GM12878 (cell line): ENCODE data around the gene IPPK. TPM values are rescaled to one million over a fixed set of nuclear protein-coding genes. Genes with fewer than 3 reads are reported as not detected.

Experiments
- ATAC-seq: fragments of 200-7000 bp; cut with Tn5 transposase; 3 replicates; pipeline ENCODE4 v1.9.1; 2020; ENCODE audit warnings: mild to moderate bottlenecking, moderate library complexity
- BruUV-seq: library from RNA; stranded (reverse); fragments of 400-500 nt; replicated peaks from 2 replicates; lab custom pipeline; 2021; lab: Mats Ljungman, UMichigan
- CTCF ChIA-PET: fragments of 300-600 bp; sonication (Branson Sonifier 250); formaldehyde crosslinking; extraction: SDS; loops from one replicate; lab custom pipeline; 2021; ENCODE audit warnings: inconsistent platforms; lab: Yijun Ruan, JAX
- POLR2A ChIA-PET: fragments of 350-600 bp; formaldehyde crosslinking; extraction: SDS; loops from one replicate; lab custom pipeline; 2021; ENCODE audit warnings: inconsistent platforms; lab: Charles Lee
- RAD21 ChIA-PET: fragments of 300-600 bp; sonication (Branson Sonifier 250); formaldehyde crosslinking; loops from one replicate; lab custom pipeline; 2023; ENCODE audit warnings: antibody characterized with exemption; ENCODE audit not compliant: unreplicated experiment; lab: Charles Lee
- SMC1A ChIA-PET: fragments of 300-600 bp; sonication (Branson Sonifier 250); formaldehyde crosslinking; loops from one replicate; lab custom pipeline; 2023; ENCODE audit not compliant: unreplicated experiment, uncharacterized antibody; lab: Charles Lee
- DNase-seq: peaks from one replicate; pipeline ENCODE4 v3.0.0-alpha.2; 2011; ENCODE audit warnings: low read depth, low spot score
- FAIRE-seq: peaks from 3 replicates; lab custom pipeline; 2011; peaks lifted over from hg19 to GRCh38; lab: Jason Lieb, UNC
- H2AFZ ChIP-seq: 2 replicates; pipeline ENCODE4 v1.6.0; 2011; ENCODE audit warnings: low read depth, low read length, control low read depth; ENCODE audit not compliant: control insufficient read depth
- H3K27ac ChIP-seq: 2 replicates; pipeline ENCODE4 v1.5.1; 2011; ENCODE audit warnings: control low read depth; ENCODE audit not compliant: control insufficient read depth, insufficient read depth
- H3K27me3 ChIP-seq, 2 experiments: replicated peaks in 1 of 2; 2 replicates each; pipeline versions ENCODE4 v1.6.0 to v1.6.1; 2011; ENCODE audit warnings: low read length in 1 of 2; ENCODE audit not compliant: control insufficient read depth in 2 of 2, insufficient read depth in 2 of 2
- H3K36me3 ChIP-seq, 2 experiments: 2 replicates each; pipeline ENCODE4 v1.5.1; 2011; ENCODE audit warnings: low read length in 1 of 2; ENCODE audit not compliant: control insufficient read depth in 2 of 2, insufficient read depth in 2 of 2
- H3K4me1 ChIP-seq: 2 replicates; pipeline ENCODE4 v1.6.1; 2011; ENCODE audit warnings: mild to moderate bottlenecking, low read length, moderate library complexity, mixed read lengths; ENCODE audit not compliant: control insufficient read depth, insufficient read depth
- H3K4me2 ChIP-seq: 2 replicates; pipeline ENCODE4 v1.6.0; 2011; ENCODE audit warnings: control low read depth; ENCODE audit not compliant: control insufficient read depth, insufficient read depth
- H3K4me3 ChIP-seq: fragments of 200-600 bp; sonication (generic); 2 replicates; pipeline ENCODE4 v1.5.1; 2016
- H3K79me2 ChIP-seq: 2 replicates; pipeline ENCODE4 v1.6.0; 2011; ENCODE audit warnings: low read length; ENCODE audit not compliant: control insufficient read depth, insufficient read depth
- H3K9ac ChIP-seq: 2 replicates; pipeline ENCODE4 v1.8.0; 2011; ENCODE audit warnings: low read length, control low read depth, mixed read lengths; ENCODE audit not compliant: control insufficient read depth, insufficient read depth
- H3K9me3 ChIP-seq: replicated peaks from 3 replicates; pipeline ENCODE4 v1.5.1; 2011; ENCODE audit warnings: mild to moderate bottlenecking, low read length; ENCODE audit not compliant: control insufficient read depth, insufficient read depth
- H4K20me1 ChIP-seq: 2 replicates; pipeline ENCODE4 v1.6.0; 2011; ENCODE audit not compliant: control insufficient read depth, insufficient read depth
- CREB1 ChIP-seq: IDR thresholded peaks from 2 replicates; pipeline ENCODE4 v1.6.1; 2012; ENCODE audit warnings: low read depth, mild to moderate bottlenecking, inconsistent platforms
- EGR1 ChIP-seq, 2 experiments: IDR thresholded peaks; 1 replicate in 1 of 2; 2 replicates in 1 of 2; pipeline ENCODE4 v1.6.1; 2011 to 2012; ENCODE audit warnings: low read depth in 2 of 2, low read length in 2 of 2, borderline replicate concordance in 1 of 2, mild to moderate bottlenecking in 1 of 2, moderate library complexity in 1 of 2
- EZH2 ChIP-seq: IDR thresholded peaks from 2 replicates; pipeline ENCODE4 v1.6.1; 2012; ENCODE audit warnings: low read depth, mild to moderate bottlenecking, control low read depth, inconsistent platforms, low read length, borderline replicate concordance; ENCODE audit not compliant: control insufficient read depth
- FOXK2 ChIP-seq: fragments of 450-650 bp; IDR thresholded peaks from 2 replicates; pipeline ENCODE4 v1.6.1; 2017; ENCODE audit warnings: mild to moderate bottlenecking, moderate library complexity
- NBN ChIP-seq: fragments of 450-650 bp; IDR thresholded peaks from 2 replicates; pipeline ENCODE4 v1.6.1; 2016
- NR2C1 ChIP-seq: fragments of 450-650 bp; IDR thresholded peaks from 2 replicates; pipeline ENCODE4 v1.6.1; 2017; ENCODE audit warnings: antibody characterized with exemption, mild to moderate bottlenecking, moderate library complexity
- POLR2AphosphoS5 ChIP-seq: IDR thresholded peaks from 2 replicates; pipeline ENCODE4 v1.6.1; 2011; ENCODE audit warnings: mild to moderate bottlenecking, low read length, inconsistent platforms
- POU2F2 ChIP-seq: IDR thresholded peaks from 3 replicates; pipeline ENCODE4 v1.6.1; 2011; ENCODE audit warnings: low read depth, mild to moderate bottlenecking, low read length, borderline replicate concordance
- RAD21 ChIP-seq: IDR thresholded peaks from 2 replicates; pipeline ENCODE4 v1.6.1; 2011; ENCODE audit warnings: mild to moderate bottlenecking, low read depth, low read length, moderate library complexity; ENCODE audit not compliant: insufficient read depth
- SIX5 ChIP-seq: IDR thresholded peaks from 2 replicates; pipeline ENCODE4 v1.6.1; 2011; ENCODE audit warnings: mild to moderate bottlenecking, low read depth, low read length, moderate library complexity; ENCODE audit not compliant: severe bottlenecking
- SREBF2 ChIP-seq: IDR thresholded peaks from 2 replicates; pipeline ENCODE4 v1.6.1; 2012; ENCODE audit warnings: mild to moderate bottlenecking, low read length
- TAF1 ChIP-seq: IDR thresholded peaks from 2 replicates; pipeline ENCODE4 v1.6.1; 2011; ENCODE audit warnings: mild to moderate bottlenecking, low read depth, low read length, borderline replicate concordance
- WRNIP1 ChIP-seq: IDR thresholded peaks from 2 replicates; pipeline ENCODE4 v1.6.1; 2011; ENCODE audit warnings: low read depth, low read length, improper control_type of control experiment, borderline replicate concordance
- ZNF207 ChIP-seq: fragments of 450-650 bp; IDR thresholded peaks from 2 replicates; pipeline ENCODE4 v1.6.1; 2014; ENCODE audit warnings: antibody characterized with exemption, mild to moderate bottlenecking, borderline replicate concordance
- ZNF274 ChIP-seq: IDR thresholded peaks from one replicate; pipeline ENCODE4 v1.8.0; 2011; ENCODE audit not compliant: insufficient read length, insufficient read depth
- WGBS: methylation state at CpG from one replicate; pipeline ENCODE4 v1.1.6; 2016; ENCODE audit warnings: low lambda C conversion rate; ENCODE audit not compliant: insufficient replicate concordance, insufficient coverage; ENCODE audit errors: missing lambda C conversion rate; 5-methylcytosine and 5-hydroxymethylcytosine counted together
- in situ Hi-C: fragments of 300-500 bp; cut with MboI; formaldehyde crosslinking; loops from 9 replicates; pipeline ENCODE4 v1.14.3; 2018; ENCODE audit warnings: mixed read lengths
- intact Hi-C: fragments of 100-400 bp; cut with micrococcal nuclease; formaldehyde crosslinking; loops from one replicate; pipeline ENCODE4 v1.14.2; 2022; ENCODE audit not compliant: unreplicated experiment
- polyA plus RNA-seq, 11 experiments: library from polyadenylated mRNA; depleted of rRNA in 4 of 11; unstranded in 6 of 11; stranded (reverse) in 5 of 11; fragments of >200 nt; fragmentation: Nextera tagmentation in 4 of 11; fragmentation: Illumina TruSeq in 1 of 11; extraction: Ambion mirVana in 4 of 11; extraction: Trizol in 1 of 11; gene quantifications; 1 replicate in 1 of 11; 2 replicates in 10 of 11; pipeline versions ENCODE4 v1.2.1 to v1.2.3, GENCODE V29; 2011 to 2016; ENCODE audit warnings: inconsistent platforms in 2 of 11, missing spikeins in 2 of 11, low read depth in 1 of 11
- total RNA-seq, 4 experiments: library from RNA; depleted of rRNA in 3 of 4; stranded (reverse); fragments of >200 nt in 3 of 4; fragmentation: Illumina TruSeq in 1 of 4; extraction: Trizol in 1 of 4; gene quantifications; 2 replicates each; pipeline versions ENCODE4 v1.2.1 to v1.2.3, GENCODE V29; 2013 to 2021
- TF ChIP-seq, protein P1 (sequence below): fragments of 450-650 bp; IDR thresholded peaks from 2 replicates; pipeline ENCODE4 v1.6.1; 2017; ENCODE audit warnings: mild to moderate bottlenecking, moderate library complexity
- TF ChIP-seq, protein P2 (sequence below): fragments of 450-650 bp; IDR thresholded peaks from 2 replicates; pipeline ENCODE4 v1.6.1; 2017; ENCODE audit warnings: mild to moderate bottlenecking, low read depth, inconsistent platforms; ENCODE audit not compliant: poor library complexity, severe bottlenecking

The IPPK gene
- total and polyA plus RNA-seq, 10 of the 15 experiments (the other 5 are each of a cell fraction or from before 2014, with no cell fraction given) = 2.1 to 22.1 (median 11.4) TPM

DNA sequence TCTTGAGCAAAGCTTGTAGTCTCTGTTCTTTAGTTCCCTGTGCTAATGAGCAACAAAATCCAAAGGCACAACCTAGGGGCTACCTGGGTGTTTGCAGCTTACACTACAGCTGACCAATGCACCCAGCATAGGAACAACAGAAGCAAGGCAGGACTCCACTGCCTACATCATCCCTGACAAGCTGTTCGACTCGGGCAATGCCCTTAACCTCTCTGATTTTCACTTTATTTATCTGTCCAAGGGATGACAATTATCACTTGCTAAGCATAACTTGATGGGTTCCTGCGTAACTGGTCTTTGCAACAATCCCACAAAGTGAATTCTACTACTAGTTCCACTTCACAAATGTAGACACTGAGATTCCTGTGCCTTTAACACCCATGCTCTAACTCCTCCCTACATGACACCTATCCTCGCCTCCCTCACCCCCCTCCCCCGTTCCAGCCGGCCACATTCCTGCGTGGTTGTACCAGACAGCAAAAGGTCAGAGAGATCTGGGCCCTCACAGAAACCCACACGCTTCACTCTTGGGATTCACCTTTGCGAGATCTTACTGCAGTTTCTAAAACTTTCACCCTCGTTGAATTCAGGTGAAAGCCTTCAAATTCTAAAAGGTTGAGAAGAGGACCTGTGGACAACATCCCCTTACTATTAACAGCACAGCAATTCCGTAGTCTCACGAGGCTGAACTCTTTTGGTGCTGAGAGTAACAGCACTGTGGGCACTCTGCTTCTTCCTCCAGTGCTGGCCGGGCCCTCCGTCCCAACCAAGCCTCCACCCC lies 995 bp downstream of the IPPK start:
- in situ Hi-C loops = no loop called here
- no peak for TF ChIP-seq POU2F2
- TF ChIP-seq NBN = no peak
- no peak for TF ChIP-seq FOXK2
- no peak for TF ChIP-seq SIX5
- TF ChIP-seq, protein P1, sequence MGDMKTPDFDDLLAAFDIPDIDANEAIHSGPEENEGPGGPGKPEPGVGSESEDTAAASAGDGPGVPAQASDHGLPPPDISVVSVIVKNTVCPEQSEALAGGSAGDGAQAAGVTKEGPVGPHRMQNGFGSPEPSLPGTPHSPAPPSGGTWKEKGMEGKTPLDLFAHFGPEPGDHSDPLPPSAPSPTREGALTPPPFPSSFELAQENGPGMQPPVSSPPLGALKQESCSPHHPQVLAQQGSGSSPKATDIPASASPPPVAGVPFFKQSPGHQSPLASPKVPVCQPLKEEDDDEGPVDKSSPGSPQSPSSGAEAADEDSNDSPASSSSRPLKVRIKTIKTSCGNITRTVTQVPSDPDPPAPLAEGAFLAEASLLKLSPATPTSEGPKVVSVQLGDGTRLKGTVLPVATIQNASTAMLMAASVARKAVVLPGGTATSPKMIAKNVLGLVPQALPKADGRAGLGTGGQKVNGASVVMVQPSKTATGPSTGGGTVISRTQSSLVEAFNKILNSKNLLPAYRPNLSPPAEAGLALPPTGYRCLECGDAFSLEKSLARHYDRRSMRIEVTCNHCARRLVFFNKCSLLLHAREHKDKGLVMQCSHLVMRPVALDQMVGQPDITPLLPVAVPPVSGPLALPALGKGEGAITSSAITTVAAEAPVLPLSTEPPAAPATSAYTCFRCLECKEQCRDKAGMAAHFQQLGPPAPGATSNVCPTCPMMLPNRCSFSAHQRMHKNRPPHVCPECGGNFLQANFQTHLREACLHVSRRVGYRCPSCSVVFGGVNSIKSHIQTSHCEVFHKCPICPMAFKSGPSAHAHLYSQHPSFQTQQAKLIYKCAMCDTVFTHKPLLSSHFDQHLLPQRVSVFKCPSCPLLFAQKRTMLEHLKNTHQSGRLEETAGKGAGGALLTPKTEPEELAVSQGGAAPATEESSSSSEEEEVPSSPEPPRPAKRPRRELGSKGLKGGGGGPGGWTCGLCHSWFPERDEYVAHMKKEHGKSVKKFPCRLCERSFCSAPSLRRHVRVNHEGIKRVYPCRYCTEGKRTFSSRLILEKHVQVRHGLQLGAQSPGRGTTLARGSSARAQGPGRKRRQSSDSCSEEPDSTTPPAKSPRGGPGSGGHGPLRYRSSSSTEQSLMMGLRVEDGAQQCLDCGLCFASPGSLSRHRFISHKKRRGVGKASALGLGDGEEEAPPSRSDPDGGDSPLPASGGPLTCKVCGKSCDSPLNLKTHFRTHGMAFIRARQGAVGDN = no peak
- no peak for TF ChIP-seq EZH2
- no peak for TF ChIP-seq WRNIP1
- TF ChIP-seq, protein P2, sequence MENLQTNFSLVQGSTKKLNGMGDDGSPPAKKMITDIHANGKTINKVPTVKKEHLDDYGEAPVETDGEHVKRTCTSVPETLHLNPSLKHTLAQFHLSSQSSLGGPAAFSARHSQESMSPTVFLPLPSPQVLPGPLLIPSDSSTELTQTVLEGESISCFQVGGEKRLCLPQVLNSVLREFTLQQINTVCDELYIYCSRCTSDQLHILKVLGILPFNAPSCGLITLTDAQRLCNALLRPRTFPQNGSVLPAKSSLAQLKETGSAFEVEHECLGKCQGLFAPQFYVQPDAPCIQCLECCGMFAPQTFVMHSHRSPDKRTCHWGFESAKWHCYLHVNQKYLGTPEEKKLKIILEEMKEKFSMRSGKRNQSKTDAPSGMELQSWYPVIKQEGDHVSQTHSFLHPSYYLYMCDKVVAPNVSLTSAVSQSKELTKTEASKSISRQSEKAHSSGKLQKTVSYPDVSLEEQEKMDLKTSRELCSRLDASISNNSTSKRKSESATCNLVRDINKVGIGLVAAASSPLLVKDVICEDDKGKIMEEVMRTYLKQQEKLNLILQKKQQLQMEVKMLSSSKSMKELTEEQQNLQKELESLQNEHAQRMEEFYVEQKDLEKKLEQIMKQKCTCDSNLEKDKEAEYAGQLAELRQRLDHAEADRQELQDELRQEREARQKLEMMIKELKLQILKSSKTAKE = no peak
- no peak for TF ChIP-seq ZNF207
- no peak for TF ChIP-seq ZNF274
- no peak for TF ChIP-seq SREBF2
- TF ChIP-seq CREB1 = 0 out of 2 replicates have a peak, but pooled peaks have one; percentile 16
- peak; percentile 32; the same call in 1 of the 2 replicates for TF ChIP-seq TAF1
- peak; percentile 49; the same call in 1 of the 2 replicates for TF ChIP-seq POLR2AphosphoS5
- no peak for TF ChIP-seq NR2C1
- peak in 1 of 2 experiments; percentile 25; a peak in 1 of 3 replicates for TF ChIP-seq EGR1 (IDR thresholded peaks at IDR 0.05; ENCODE audit: borderline replicate concordance in 1 of 2, low read depth in 2 of 2, low read length in 2 of 2)
- TF ChIP-seq RAD21 = no peak

More for the DNA sequence above, 995 bp downstream of the IPPK start:
- FAIRE-seq = peak; percentile 49
- H3K27ac ChIP-seq = peak overlapping the region; percentile 76
- ChIA-PET POLR2A (no interaction called here), SMC1A (no interaction called here), CTCF (interaction anchor here (0.9 to 1.8 kb wide), 2 partner anchors 38 to 384 kb away, joined by 3 to 6 read pairs; no protein-coding TSS in a partner anchor), RAD21 (no interaction called here)
- no peaks in the 10 kb centered on the region for H3K27me3 ChIP-seq
- DNase-seq = no peak
- H3K79me2 ChIP-seq = peaks cover 56% of the 10 kb centered on the region
- ATAC-seq = peak; percentile 35
- peaks cover 4% of the 10 kb centered on the region; the same call in 1 of the 2 replicates for H4K20me1 ChIP-seq
- peak overlapping the region; percentile 40; the same call in 1 of the 2 replicates for H2AFZ ChIP-seq
- H3K9me3 ChIP-seq = no peaks in the 10 kb centered on the region; the same call in 2 of the 3 replicates
- H3K4me1 ChIP-seq = peaks cover 28% of the 10 kb centered on the region
- TSS peak; percentile 75 for BruUV-seq
- H3K4me3 ChIP-seq = peak overlapping the region; percentile 91
- peaks cover 0 to 14% of the 10 kb centered on the region in 2 experiments; a peak in 2 of 4 replicates for H3K36me3 ChIP-seq
- H3K9ac ChIP-seq = peak overlapping the region; percentile 63
- 13% methylated on average over 14 of the region's 14 CpGs for WGBS
- peak overlapping the region; percentile 89 for H3K4me2 ChIP-seq
- intact Hi-C loops = loop anchor here (5.0 kb wide), 1 partner anchor 38 kb away; no protein-coding TSS in a partner anchor
